NT2/D1 (cell line): ENCODE measurements around the gene EEF1AKMT3.

Source experiments
- YY1 ChIP-seq: IDR thresholded peaks from 2 replicates; pipeline ENCODE4 v1.6.1; 2011; ENCODE audit not compliant: insufficient read length, insufficient read depth
- ZNF274 ChIP-seq: IDR thresholded peaks from 2 replicates; pipeline ENCODE4 v1.6.1; 2011; ENCODE audit warnings: mild to moderate bottlenecking, low read depth, low read length

GRCh38 chr12:57732726-57733593 lies 39.5 kb upstream of the EEF1AKMT3 start:
- TF ChIP-seq YY1 (no peak), ZNF274 (no peak)
